H9 (cell line): ENCODE data around the gene GNB3. TPM values are rescaled to one million over a fixed set of nuclear protein-coding genes. Genes with fewer than 3 reads are reported as not detected.

Source experiments
- DNase-seq: peaks from one replicate; pipeline ENCODE4 v3.0.0-alpha.2; 2017
- H2AFZ ChIP-seq: one replicate; pipeline ENCODE4 v1.6.1; 2013; ENCODE audit warnings: mild to moderate bottlenecking, low read length, control low read depth, moderate library complexity
- H2AK5ac ChIP-seq: 2 replicates; pipeline ENCODE4 v1.6.1; 2013; ENCODE audit warnings: low read length, control low read depth, mixed read lengths; ENCODE audit not compliant: insufficient read length
- H2BK120ac ChIP-seq: one replicate; pipeline ENCODE4 v1.6.1; 2013; ENCODE audit warnings: low read depth, mild to moderate bottlenecking, low read length, control low read depth, inconsistent platforms; ENCODE audit not compliant: poor library complexity, severe bottlenecking
- H2BK12ac ChIP-seq: 2 replicates; pipeline ENCODE4 v1.6.1; 2013; ENCODE audit warnings: low read length, control low read depth, mixed read lengths, low read depth; ENCODE audit not compliant: insufficient read length
- H2BK15ac ChIP-seq: 2 replicates; pipeline ENCODE4 v1.6.1; 2013; ENCODE audit warnings: low read depth, low read length, control low read depth
- H2BK20ac ChIP-seq: one replicate; pipeline ENCODE4 v1.6.1; 2013; ENCODE audit warnings: low read depth, mild to moderate bottlenecking, low read length, control low read depth, inconsistent platforms; ENCODE audit not compliant: poor library complexity, severe bottlenecking
- H2BK5ac ChIP-seq: 2 replicates; pipeline ENCODE4 v1.6.1; 2013; ENCODE audit warnings: low read length, control low read depth, mixed read lengths; ENCODE audit not compliant: insufficient read length
- H3K14ac ChIP-seq: 2 replicates; pipeline ENCODE4 v1.6.1; 2013; ENCODE audit warnings: low read length, control low read depth; ENCODE audit not compliant: insufficient read depth
- H3K18ac ChIP-seq: 2 replicates; pipeline ENCODE4 v1.6.1; 2013; ENCODE audit warnings: low read depth, mild to moderate bottlenecking, mixed read lengths, low read length, control low read depth; ENCODE audit not compliant: insufficient read length
- H3K23ac ChIP-seq: 2 replicates; pipeline ENCODE4 v1.6.1; 2013; ENCODE audit warnings: low read length, control low read depth, mixed read lengths, low read depth; ENCODE audit not compliant: insufficient read length
- H3K23me2 ChIP-seq: 2 replicates; pipeline ENCODE4 v1.6.1; 2013; ENCODE audit warnings: low read depth, mild to moderate bottlenecking, mixed read lengths, low read length, control low read depth; ENCODE audit not compliant: insufficient read length, poor library complexity, severe bottlenecking
- H3K27ac ChIP-seq: 2 replicates; pipeline ENCODE4 v1.5.1; 2013; ENCODE audit warnings: low read length, control low read depth, mixed read lengths, low read depth; ENCODE audit not compliant: insufficient read length
- H3K27me3 ChIP-seq: 2 replicates; pipeline ENCODE4 v1.6.1; 2013; ENCODE audit warnings: low read length, control low read depth, inconsistent platforms; ENCODE audit not compliant: insufficient read depth
- H3K4ac ChIP-seq: 2 replicates; pipeline ENCODE4 v1.6.1; 2013; ENCODE audit warnings: low read depth, mild to moderate bottlenecking, control low read depth, inconsistent platforms, low read length, moderate library complexity
- H3K4me1 ChIP-seq: 2 replicates; pipeline ENCODE4 v1.6.1; 2013; ENCODE audit warnings: low read length, control low read depth, inconsistent platforms; ENCODE audit not compliant: insufficient read depth
- H3K4me2 ChIP-seq: 2 replicates; pipeline ENCODE4 v1.6.1; 2013; ENCODE audit warnings: low read length, control low read depth, mixed read lengths; ENCODE audit not compliant: insufficient read length, insufficient read depth
- H3K56ac ChIP-seq: 2 replicates; pipeline ENCODE4 v1.6.1; 2013; ENCODE audit warnings: low read depth, mild to moderate bottlenecking, mixed read lengths, low read length, control low read depth; ENCODE audit not compliant: insufficient read length
- H3K79me1 ChIP-seq: 2 replicates; pipeline ENCODE4 v1.6.1; 2013; ENCODE audit warnings: low read depth, mild to moderate bottlenecking, moderate library complexity, low read length, control low read depth, inconsistent platforms; ENCODE audit not compliant: insufficient read depth, poor library complexity, severe bottlenecking
- H3K79me2 ChIP-seq: 2 replicates; pipeline ENCODE4 v1.6.1; 2013; ENCODE audit warnings: low read length, control low read depth, inconsistent platforms; ENCODE audit not compliant: insufficient read depth
- H3K9ac ChIP-seq: 2 replicates; pipeline ENCODE4 v1.6.1; 2013; ENCODE audit warnings: low read length, control low read depth, mixed read lengths; ENCODE audit not compliant: insufficient read length; ENCODE audit errors: extremely low read depth
- H3K9me3 ChIP-seq: one replicate; pipeline ENCODE4 v1.6.1; 2013; ENCODE audit warnings: low read depth, low read length, inconsistent platforms; ENCODE audit not compliant: control insufficient read depth
- H3T11ph ChIP-seq: one replicate; pipeline ENCODE4 v1.6.1; 2013; ENCODE audit warnings: mild to moderate bottlenecking, low read length, control low read depth, inconsistent platforms
- H4K20me1 ChIP-seq: one replicate; pipeline ENCODE4 v1.6.1; 2013; ENCODE audit not compliant: control insufficient read depth, insufficient read length, insufficient read depth
- H4K5ac ChIP-seq: 2 replicates; pipeline ENCODE4 v1.6.1; 2013; ENCODE audit warnings: low read depth, mild to moderate bottlenecking, mixed read lengths, low read length, control low read depth; ENCODE audit not compliant: insufficient read length
- H4K8ac ChIP-seq: replicated peaks from 2 replicates; pipeline ENCODE4 v1.6.1; 2013; ENCODE audit warnings: low read length, control low read depth, mixed read lengths, low read depth; ENCODE audit not compliant: insufficient read length
- H4K91ac ChIP-seq: 2 replicates; pipeline ENCODE4 v1.6.1; 2013; ENCODE audit warnings: low read depth, mild to moderate bottlenecking, moderate library complexity, mixed read lengths, low read length, control low read depth; ENCODE audit not compliant: insufficient read length
- H3K27ac Mint-ChIP-seq, 3 experiments: 2 replicates in 2 of 3; 3 replicates in 1 of 3; pipeline ENCODE4 v1.8.0; 2020 to 2021; ENCODE audit warnings: mixed read lengths in 3 of 3, mild to moderate bottlenecking in 1 of 3, moderate library complexity in 1 of 3
- H3K27me3 Mint-ChIP-seq: 2 replicates; pipeline ENCODE4 v1.8.0; 2021; ENCODE audit warnings: low read depth, mild to moderate bottlenecking, moderate library complexity, mixed read lengths
- H3K36me3 Mint-ChIP-seq, 3 experiments: 2 replicates in 2 of 3; 3 replicates in 1 of 3; pipeline ENCODE4 v1.8.0; 2020 to 2021; ENCODE audit warnings: low read depth in 3 of 3, mixed read lengths in 3 of 3; ENCODE audit not compliant: insufficient read depth in 1 of 3
- H3K4me1 Mint-ChIP-seq, 2 experiments: 2 replicates each; pipeline ENCODE4 v1.8.0; 2020; ENCODE audit warnings: mixed read lengths in 2 of 2
- H3K4me3 Mint-ChIP-seq, 2 experiments: 2 replicates in 1 of 2; 3 replicates in 1 of 2; pipeline ENCODE4 v1.8.0; 2020 to 2021; ENCODE audit warnings: mild to moderate bottlenecking in 2 of 2, mixed read lengths in 2 of 2, moderate library complexity in 1 of 2
- H3K9me3 Mint-ChIP-seq, 2 experiments: 2 replicates in 1 of 2; 3 replicates in 1 of 2; pipeline ENCODE4 v1.8.0; 2020; ENCODE audit warnings: mild to moderate bottlenecking in 2 of 2, mixed read lengths in 2 of 2, moderate library complexity in 1 of 2
- WGBS: extraction: QIAGEN DNeasy Blood & Tissue Kit; methylation state at CpG from one replicate; pipeline ENCODE4 v1.1.7; 2013; ENCODE audit warnings: missing lambda C conversion rate, low lambda C conversion rate, mixed read lengths; ENCODE audit not compliant: insufficient read length; ENCODE audit errors: extremely low coverage; 5-methylcytosine and 5-hydroxymethylcytosine counted together
- total RNA-seq: library from RNA; stranded (reverse); gene quantifications from 2 replicates; pipeline ENCODE4 v1.2.1, GENCODE V29; 2021
- TF ChIP-seq, protein P1 (sequence below): fragments of 200-600 bp; sonication (generic); conservative IDR thresholded peaks from 3 replicates; pipeline ENCODE4 v1.8.0; 2021; ENCODE audit warnings: antibody characterized with exemption, mild to moderate bottlenecking

The GNB3 gene
- total RNA-seq, 1 experiment from 2014 or later: 17.3 TPM

- no peak overlapping the region for H3K9ac ChIP-seq
- no peak overlapping the region for H2AFZ ChIP-seq
- no peak overlapping the region for H3K4me2 ChIP-seq
- no peaks in the 10 kb centered on the region for H3K23me2 ChIP-seq
- no peaks in the 10 kb centered on the region for H3K9me3 ChIP-seq
- H4K8ac ChIP-seq: no peak overlapping the region
- H4K20me1 ChIP-seq: no peaks in the 10 kb centered on the region
- H3K36me3 Mint-ChIP-seq: no peaks in the 10 kb centered on the region; a peak in 1 of 7 replicates
- H3K79me2 ChIP-seq: no peaks in the 10 kb centered on the region
- no peak overlapping the region for H3K23ac ChIP-seq
- DNase-seq: no peak
- no peak overlapping the region for H3K27ac ChIP-seq
- no peaks in the 10 kb centered on the region for H3K4me1 ChIP-seq
- H4K5ac ChIP-seq: no peak overlapping the region
- H3T11ph ChIP-seq: no peak overlapping the region
- no peaks in the 10 kb centered on the region; the same call in 1 of the 2 replicates for H3K27me3 ChIP-seq
- H3K4me1 Mint-ChIP-seq: peaks cover 9 to 18% of the 10 kb centered on the region in 2 experiments
- H3K4ac ChIP-seq: no peak overlapping the region
- no peak overlapping the region; the same call in 1 of the 2 replicates for H3K14ac ChIP-seq
- H2BK20ac ChIP-seq: no peak overlapping the region
- H2AK5ac ChIP-seq: no peak overlapping the region
- H3K18ac ChIP-seq: no peak overlapping the region
- H3K4me3 Mint-ChIP-seq: no peak overlapping the region
- no peaks in the 10 kb centered on the region for H3K79me1 ChIP-seq
- no peak overlapping the region for H2BK12ac ChIP-seq
- peaks cover 51% of the 10 kb centered on the region for H3K27me3 Mint-ChIP-seq
- no peak overlapping the region for H2BK120ac ChIP-seq
- no peak overlapping the region for H4K91ac ChIP-seq
- H3K9me3 Mint-ChIP-seq: no peaks in the 10 kb centered on the region
- H2BK5ac ChIP-seq: no peak overlapping the region
- H2BK15ac ChIP-seq: no peak overlapping the region
- no CpG with 5 or more reads among the region's 4 CpGs for WGBS
- H3K27ac Mint-ChIP-seq: no peak overlapping the region
- H3K56ac ChIP-seq: no peak overlapping the region
- TF ChIP-seq, protein P1, sequence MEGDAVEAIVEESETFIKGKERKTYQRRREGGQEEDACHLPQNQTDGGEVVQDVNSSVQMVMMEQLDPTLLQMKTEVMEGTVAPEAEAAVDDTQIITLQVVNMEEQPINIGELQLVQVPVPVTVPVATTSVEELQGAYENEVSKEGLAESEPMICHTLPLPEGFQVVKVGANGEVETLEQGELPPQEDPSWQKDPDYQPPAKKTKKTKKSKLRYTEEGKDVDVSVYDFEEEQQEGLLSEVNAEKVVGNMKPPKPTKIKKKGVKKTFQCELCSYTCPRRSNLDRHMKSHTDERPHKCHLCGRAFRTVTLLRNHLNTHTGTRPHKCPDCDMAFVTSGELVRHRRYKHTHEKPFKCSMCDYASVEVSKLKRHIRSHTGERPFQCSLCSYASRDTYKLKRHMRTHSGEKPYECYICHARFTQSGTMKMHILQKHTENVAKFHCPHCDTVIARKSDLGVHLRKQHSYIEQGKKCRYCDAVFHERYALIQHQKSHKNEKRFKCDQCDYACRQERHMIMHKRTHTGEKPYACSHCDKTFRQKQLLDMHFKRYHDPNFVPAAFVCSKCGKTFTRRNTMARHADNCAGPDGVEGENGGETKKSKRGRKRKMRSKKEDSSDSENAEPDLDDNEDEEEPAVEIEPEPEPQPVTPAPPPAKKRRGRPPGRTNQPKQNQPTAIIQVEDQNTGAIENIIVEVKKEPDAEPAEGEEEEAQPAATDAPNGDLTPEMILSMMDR: no peak
Observed at GRCh38 chr12:6796576-6796975, 44.1 kb upstream of the GNB3 start.
